GM12878 (cell line): ENCODE data around the gene USP21. TPM values are rescaled to one million over a fixed set of nuclear protein-coding genes. Genes with fewer than 3 reads are reported as not detected.

Source experiments
- ATAC-seq: fragments of 200-7000 bp; cut with Tn5 transposase; 3 replicates; pipeline ENCODE4 v1.9.1; 2020; ENCODE audit warnings: mild to moderate bottlenecking, moderate library complexity
- BruUV-seq: library from RNA; stranded (reverse); fragments of 400-500 nt; replicated peaks from 2 replicates; lab custom pipeline; 2021; lab: Mats Ljungman, UMichigan
- CTCF ChIA-PET: fragments of 300-600 bp; sonication (Branson Sonifier 250); formaldehyde crosslinking; extraction: SDS; loops from one replicate; lab custom pipeline; 2021; ENCODE audit warnings: inconsistent platforms; lab: Yijun Ruan, JAX
- POLR2A ChIA-PET: fragments of 350-600 bp; formaldehyde crosslinking; extraction: SDS; loops from one replicate; lab custom pipeline; 2021; ENCODE audit warnings: inconsistent platforms; lab: Charles Lee
- RAD21 ChIA-PET: fragments of 300-600 bp; sonication (Branson Sonifier 250); formaldehyde crosslinking; loops from one replicate; lab custom pipeline; 2023; ENCODE audit warnings: antibody characterized with exemption; ENCODE audit not compliant: unreplicated experiment; lab: Charles Lee
- SMC1A ChIA-PET: fragments of 300-600 bp; sonication (Branson Sonifier 250); formaldehyde crosslinking; loops from one replicate; lab custom pipeline; 2023; ENCODE audit not compliant: unreplicated experiment, uncharacterized antibody; lab: Charles Lee
- DNase-seq: peaks from one replicate; pipeline ENCODE4 v3.0.0-alpha.2; 2011; ENCODE audit warnings: low read depth, low spot score
- FAIRE-seq: peaks from 3 replicates; lab custom pipeline; 2011; peaks lifted over from hg19 to GRCh38; lab: Jason Lieb, UNC
- H2AFZ ChIP-seq: 2 replicates; pipeline ENCODE4 v1.6.0; 2011; ENCODE audit warnings: low read depth, low read length, control low read depth; ENCODE audit not compliant: control insufficient read depth
- H3K27ac ChIP-seq: 2 replicates; pipeline ENCODE4 v1.5.1; 2011; ENCODE audit warnings: control low read depth; ENCODE audit not compliant: control insufficient read depth, insufficient read depth
- H3K27me3 ChIP-seq, 2 experiments: replicated peaks in 1 of 2; 2 replicates each; pipeline versions ENCODE4 v1.6.0 to v1.6.1; 2011; ENCODE audit warnings: low read length in 1 of 2; ENCODE audit not compliant: control insufficient read depth in 2 of 2, insufficient read depth in 2 of 2
- H3K36me3 ChIP-seq, 2 experiments: 2 replicates each; pipeline ENCODE4 v1.5.1; 2011; ENCODE audit warnings: low read length in 1 of 2; ENCODE audit not compliant: control insufficient read depth in 2 of 2, insufficient read depth in 2 of 2
- H3K4me1 ChIP-seq: 2 replicates; pipeline ENCODE4 v1.6.1; 2011; ENCODE audit warnings: mild to moderate bottlenecking, low read length, moderate library complexity, mixed read lengths; ENCODE audit not compliant: control insufficient read depth, insufficient read depth
- H3K4me2 ChIP-seq: 2 replicates; pipeline ENCODE4 v1.6.0; 2011; ENCODE audit warnings: control low read depth; ENCODE audit not compliant: control insufficient read depth, insufficient read depth
- H3K4me3 ChIP-seq: fragments of 200-600 bp; sonication (generic); 2 replicates; pipeline ENCODE4 v1.5.1; 2016
- H3K79me2 ChIP-seq: 2 replicates; pipeline ENCODE4 v1.6.0; 2011; ENCODE audit warnings: low read length; ENCODE audit not compliant: control insufficient read depth, insufficient read depth
- H3K9ac ChIP-seq: 2 replicates; pipeline ENCODE4 v1.8.0; 2011; ENCODE audit warnings: low read length, control low read depth, mixed read lengths; ENCODE audit not compliant: control insufficient read depth, insufficient read depth
- H3K9me3 ChIP-seq: replicated peaks from 3 replicates; pipeline ENCODE4 v1.5.1; 2011; ENCODE audit warnings: mild to moderate bottlenecking, low read length; ENCODE audit not compliant: control insufficient read depth, insufficient read depth
- H4K20me1 ChIP-seq: 2 replicates; pipeline ENCODE4 v1.6.0; 2011; ENCODE audit not compliant: control insufficient read depth, insufficient read depth
- CREB1 ChIP-seq: IDR thresholded peaks from 2 replicates; pipeline ENCODE4 v1.6.1; 2012; ENCODE audit warnings: low read depth, mild to moderate bottlenecking, inconsistent platforms
- CTCF ChIP-seq, 3 experiments: IDR thresholded peaks in 2 of 3; conservative IDR thresholded peaks in 1 of 3; 2 replicates each; pipeline ENCODE4 v1.5.1; 2011; ENCODE audit warnings: low read depth in 3 of 3, low read length in 3 of 3, mild to moderate bottlenecking in 3 of 3, control low read depth in 2 of 3, moderate library complexity in 2 of 3, inconsistent platforms in 1 of 3, mixed read lengths in 1 of 3; ENCODE audit not compliant: control insufficient read depth in 2 of 3, insufficient read depth in 1 of 3; ENCODE audit errors: extremely low read depth in 1 of 3
- FOXM1 ChIP-seq: IDR thresholded peaks from 2 replicates; pipeline ENCODE4 v1.6.1; 2012; ENCODE audit warnings: low read depth, mild to moderate bottlenecking, inconsistent platforms, low read length, moderate library complexity
- HDGF ChIP-seq: fragments of 450-650 bp; IDR thresholded peaks from 2 replicates; pipeline ENCODE4 v1.6.1; 2016; ENCODE audit warnings: antibody characterized with exemption
- RAD51 ChIP-seq: fragments of 450-650 bp; IDR thresholded peaks from 2 replicates; pipeline ENCODE4 v1.6.1; 2016; ENCODE audit warnings: moderate library complexity, mild to moderate bottlenecking, inconsistent platforms
- RFX5 ChIP-seq: IDR thresholded peaks from 2 replicates; pipeline ENCODE4 v1.6.1; 2011; ENCODE audit warnings: low read depth, low read length, improper control_type of control experiment
- SREBF2 ChIP-seq: IDR thresholded peaks from 2 replicates; pipeline ENCODE4 v1.6.1; 2012; ENCODE audit warnings: mild to moderate bottlenecking, low read length
- WGBS: methylation state at CpG from one replicate; pipeline ENCODE4 v1.1.6; 2016; ENCODE audit warnings: low lambda C conversion rate; ENCODE audit not compliant: insufficient replicate concordance, insufficient coverage; ENCODE audit errors: missing lambda C conversion rate; 5-methylcytosine and 5-hydroxymethylcytosine counted together
- in situ Hi-C: fragments of 300-500 bp; cut with MboI; formaldehyde crosslinking; loops from 9 replicates; pipeline ENCODE4 v1.14.3; 2018; ENCODE audit warnings: mixed read lengths
- intact Hi-C: fragments of 100-400 bp; cut with micrococcal nuclease; formaldehyde crosslinking; loops from one replicate; pipeline ENCODE4 v1.14.2; 2022; ENCODE audit not compliant: unreplicated experiment
- polyA plus RNA-seq, 11 experiments: library from polyadenylated mRNA; depleted of rRNA in 4 of 11; unstranded in 6 of 11; stranded (reverse) in 5 of 11; fragments of >200 nt; fragmentation: Nextera tagmentation in 4 of 11; fragmentation: Illumina TruSeq in 1 of 11; extraction: Ambion mirVana in 4 of 11; extraction: Trizol in 1 of 11; gene quantifications; 1 replicate in 1 of 11; 2 replicates in 10 of 11; pipeline versions ENCODE4 v1.2.1 to v1.2.3, GENCODE V29; 2011 to 2016; ENCODE audit warnings: inconsistent platforms in 2 of 11, missing spikeins in 2 of 11, low read depth in 1 of 11
- total RNA-seq, 4 experiments: library from RNA; depleted of rRNA in 3 of 4; stranded (reverse); fragments of >200 nt in 3 of 4; fragmentation: Illumina TruSeq in 1 of 4; extraction: Trizol in 1 of 4; gene quantifications; 2 replicates each; pipeline versions ENCODE4 v1.2.1 to v1.2.3, GENCODE V29; 2013 to 2021

Gene USP21
- total and polyA plus RNA-seq, 10 of the 15 experiments (the other 5 are each of a cell fraction or from before 2014, with no cell fraction given): 3.2 to 28.6 (median 16.6) TPM

- TF ChIP-seq CREB1 (peak; percentile 71; the same call in 1 of the 2 replicates), RAD51 (peak; percentile 61), HDGF (no peak), SREBF2 (no peak), FOXM1 (no peak)
Measured at GRCh38 chr1:161153682-161154337, 5.5 kb upstream of the USP21 start, which contains the start of gene UFC1 (continued).

- Histone ChIP-seq H2AFZ (no peak overlapping the region), H3K4me2 (no peak overlapping the region), H3K4me1 (peaks cover 17% of the 10 kb centered on the region), H3K27me3 (no peaks in the 10 kb centered on the region), H3K9ac (no peak overlapping the region), H3K27ac (no peak overlapping the region), H3K79me2 (peaks cover 24% of the 10 kb centered on the region), H3K4me3 (no peak overlapping the region), H3K9me3 (no peaks in the 10 kb centered on the region), H3K36me3 (peaks cover 0 to 12% of the 10 kb centered on the region in 2 experiments), H4K20me1 (no peaks in the 10 kb centered on the region)
- intact Hi-C loops (no loop called here), in situ Hi-C loops (no loop called here)
- ChIA-PET RAD21 (interaction anchor here (0.8 to 1.3 kb wide), 3 partner anchors 46 to 160 kb away, joined by 3 to 4 read pairs (median 3); no protein-coding TSS in a partner anchor), SMC1A (interaction anchor here (0.7 to 1.5 kb wide), 5 partner anchors 9 to 28 kb away, joined by 3 to 6 read pairs (median 4); partner anchors contain the start of gene PPOX), POLR2A (interaction anchor here (0.8 to 2.2 kb wide), 3 partner anchors 9 to 25 kb away, joined by 3 to 8 read pairs (median 4); no protein-coding TSS in a partner anchor), CTCF (interaction anchor here (0.8 to 2.2 kb wide), 12 partner anchors 9 to 224 kb away, joined by 3 to 18 read pairs (median 4); partner anchors contain the start of genes B4GALT3, PPOX and USF1)
- no peak for DNase-seq
- no peak for ATAC-seq
- TF ChIP-seq CTCF (IDR thresholded peaks at IDR 0.05 in 2 of 3, conservative IDR thresholded peaks at IDR 0.05 in 1 of 3; ENCODE audit: control insufficient read depth in 2 of 3, extremely low read depth in 1 of 3, insufficient read depth in 1 of 3, low read depth in 3 of 3, low read length in 3 of 3): peak in 1 of 3 experiments; percentile 28; a peak in 1 of 6 replicates
- TF ChIP-seq RFX5: no peak
- FAIRE-seq: no peak
- WGBS: 100% methylated on average over 1 of the region's 1 CpG
- BruUV-seq: no TSS peak
Measured at GRCh38 chr1:161157867-161158266, 1.4 kb upstream of the USP21 start.
